ENCODE results near the gene ZNF582.

- TF ChIP-seq EZH2 (IDR thresholded peaks at IDR 0.05; ENCODE audit: borderline replicate concordance, low read length) = no peak
- peak; percentile 67 for TF ChIP-seq CTCF (IDR thresholded peaks at IDR 0.05; ENCODE audit: low read length)
Observed at GRCh38 chr19:56348289-56348877, 45.0 kb downstream of the ZNF582 start.
